ENCODE measurements around the gene CYRIA.

CYRIA gene

DNA sequence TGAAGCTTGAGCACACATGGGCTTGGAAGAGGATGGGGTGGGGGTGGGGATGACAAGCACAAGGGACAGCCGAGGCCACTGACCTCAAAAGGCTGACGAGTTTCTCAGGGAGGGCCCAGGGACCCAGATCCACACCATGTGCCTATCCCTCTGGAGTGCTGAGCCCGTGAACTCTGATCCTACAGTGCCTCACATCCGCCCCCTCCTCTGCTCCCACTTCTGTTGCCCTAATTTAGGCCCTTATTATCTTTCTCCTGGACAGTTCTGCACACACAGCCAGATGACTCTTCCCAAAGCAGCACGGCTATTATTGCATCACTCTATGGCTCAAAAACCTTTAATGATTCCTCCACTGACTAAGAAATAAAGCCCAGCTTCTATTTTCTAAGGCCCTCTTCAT, 24.8 kb downstream of the CYRIA start:
- no peaks in the 10 kb centered on the region for H3K27me3 ChIP-seq (ENCODE audit: insufficient read depth, low read length)
- peaks cover 27% of the 10 kb centered on the region for H3K4me1 ChIP-seq (ENCODE audit: insufficient read depth, low read length)
- no peak overlapping the region for H2AFZ ChIP-seq (ENCODE audit: low read depth, low read length)
- H3K36me3 ChIP-seq (ENCODE audit: insufficient read depth, low read length): no peaks in the 10 kb centered on the region
- H3K4me3 ChIP-seq (ENCODE audit: low read length): no peak overlapping the region
- H3K9me3 ChIP-seq (ENCODE audit: low read length): no peaks in the 10 kb centered on the region

DNA sequence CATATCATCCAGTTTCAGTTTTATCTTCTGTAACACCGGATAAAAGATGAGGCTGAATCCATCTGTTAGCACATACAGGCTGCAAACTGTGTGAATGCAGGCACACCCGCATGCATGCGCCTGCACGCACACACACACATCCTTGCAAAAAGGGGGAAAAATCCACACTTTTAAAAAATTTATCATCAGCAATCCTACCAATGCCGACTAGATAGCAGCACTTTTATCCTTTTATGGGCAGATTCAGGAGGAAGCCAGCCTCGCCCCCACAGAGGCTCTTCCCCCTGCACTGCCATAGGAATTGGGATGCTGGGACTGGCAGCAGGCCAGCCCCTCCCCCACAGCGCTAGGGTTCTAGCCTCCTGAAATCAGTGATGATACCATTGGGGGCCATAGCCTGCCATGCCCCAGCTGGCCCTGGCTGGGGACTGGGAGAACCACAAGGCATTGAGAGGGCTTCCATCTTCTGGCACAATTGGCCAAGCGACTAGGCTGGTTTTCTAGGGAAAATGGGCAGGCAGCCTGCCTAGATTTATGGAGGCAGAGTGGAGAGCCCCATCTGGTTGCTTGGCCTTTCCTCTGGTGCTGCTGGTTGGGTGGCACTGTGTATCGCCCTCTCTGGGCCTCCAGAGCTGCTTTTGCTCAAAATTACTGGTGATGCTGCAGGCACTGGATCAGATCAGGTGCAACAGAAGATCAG, 25.5 kb downstream of the CYRIA start:
- Histone ChIP-seq H3K36me3 (ENCODE audit: insufficient read depth, low read length) (no peaks in the 10 kb centered on the region), H3K27me3 (ENCODE audit: insufficient read depth, low read length) (no peaks in the 10 kb centered on the region), H3K4me1 (ENCODE audit: insufficient read depth, low read length) (peaks cover 34% of the 10 kb centered on the region), H3K9me3 (ENCODE audit: low read length) (no peaks in the 10 kb centered on the region), H2AFZ (ENCODE audit: low read depth, low read length) (no peak overlapping the region), H3K4me3 (ENCODE audit: low read length) (no peak overlapping the region)

DNA sequence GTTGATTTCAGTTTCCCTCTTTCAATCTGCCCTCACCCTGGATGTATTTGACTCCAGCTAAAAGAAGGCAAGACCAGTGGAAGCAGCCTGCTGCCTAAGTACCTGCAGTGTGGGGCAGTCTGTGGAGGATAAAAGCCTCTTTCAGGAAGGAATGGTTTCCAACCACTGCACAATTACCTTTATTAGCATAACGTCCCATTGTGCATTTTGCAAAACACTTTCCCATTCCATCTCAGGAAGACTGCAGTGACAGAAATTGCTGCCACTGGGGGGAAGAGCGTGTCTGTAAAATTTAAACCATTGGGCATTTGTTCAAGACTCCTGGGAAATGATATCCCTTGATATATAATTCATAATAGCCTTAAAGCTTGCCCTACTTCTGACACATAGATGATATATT, 26.2 kb downstream of the CYRIA start:
- H3K4me1 ChIP-seq (ENCODE audit: insufficient read depth, low read length): peaks cover 36% of the 10 kb centered on the region
- no peaks in the 10 kb centered on the region for H3K9me3 ChIP-seq (ENCODE audit: low read length)
- no peaks in the 10 kb centered on the region for H3K27me3 ChIP-seq (ENCODE audit: insufficient read depth, low read length)
- no peak overlapping the region for H3K4me3 ChIP-seq (ENCODE audit: low read length)
- H3K36me3 ChIP-seq (ENCODE audit: insufficient read depth, low read length): no peaks in the 10 kb centered on the region
- no peak overlapping the region for H2AFZ ChIP-seq (ENCODE audit: low read depth, low read length)

DNA sequence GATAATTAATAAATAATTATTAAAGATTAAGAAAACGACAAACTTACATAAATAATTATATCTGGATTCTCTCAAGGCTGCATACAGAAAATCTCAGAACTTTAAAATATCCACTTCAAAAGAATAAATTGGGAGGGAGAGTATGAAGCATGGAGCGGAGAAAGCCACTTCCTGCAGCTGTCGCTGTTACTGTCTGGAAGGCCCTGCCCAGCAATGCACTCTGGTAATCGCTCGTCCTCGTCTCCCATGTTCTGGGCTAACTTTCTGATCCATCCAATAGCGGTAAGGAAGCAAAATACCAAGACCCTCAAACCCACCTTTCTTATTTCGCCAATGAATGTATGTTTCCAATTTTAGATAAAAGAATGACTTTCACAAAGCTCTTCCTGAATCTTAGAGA, 26.7 kb downstream of the CYRIA start:
- Histone ChIP-seq H3K9me3 (ENCODE audit: low read length) (no peaks in the 10 kb centered on the region), H2AFZ (ENCODE audit: low read depth, low read length) (no peak overlapping the region), H3K36me3 (ENCODE audit: insufficient read depth, low read length) (no peaks in the 10 kb centered on the region), H3K4me1 (ENCODE audit: insufficient read depth, low read length) (peaks cover 39% of the 10 kb centered on the region), H3K4me3 (ENCODE audit: low read length) (no peak overlapping the region), H3K27me3 (ENCODE audit: insufficient read depth, low read length) (no peaks in the 10 kb centered on the region)

DNA sequence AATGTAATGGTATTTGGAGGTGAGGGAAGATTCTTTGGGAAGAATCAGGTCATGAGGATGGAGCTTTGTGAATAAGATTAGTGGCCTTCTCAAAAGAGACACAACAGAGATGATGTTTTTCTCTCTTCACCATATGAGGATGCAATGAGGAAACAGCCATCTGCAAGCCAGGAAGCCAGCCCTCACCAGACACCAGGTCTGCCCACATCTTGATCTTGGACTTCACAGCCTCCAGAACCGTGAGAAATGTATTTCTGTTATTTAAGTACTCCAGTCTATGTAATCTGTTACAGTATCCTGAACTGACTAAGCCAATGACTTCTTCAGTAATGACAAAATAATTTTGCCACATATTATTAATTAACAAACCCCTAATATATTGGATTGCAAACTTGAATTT, 28.3 kb downstream of the CYRIA start:
- H3K4me1 ChIP-seq (ENCODE audit: insufficient read depth, low read length): peaks cover 55% of the 10 kb centered on the region
- H3K9me3 ChIP-seq (ENCODE audit: low read length): no peaks in the 10 kb centered on the region
- no peaks in the 10 kb centered on the region for H3K36me3 ChIP-seq (ENCODE audit: insufficient read depth, low read length)
- no peak overlapping the region for H2AFZ ChIP-seq (ENCODE audit: low read depth, low read length)
- H3K27me3 ChIP-seq (ENCODE audit: insufficient read depth, low read length): no peaks in the 10 kb centered on the region
- H3K4me3 ChIP-seq (ENCODE audit: low read length): no peak overlapping the region

DNA sequence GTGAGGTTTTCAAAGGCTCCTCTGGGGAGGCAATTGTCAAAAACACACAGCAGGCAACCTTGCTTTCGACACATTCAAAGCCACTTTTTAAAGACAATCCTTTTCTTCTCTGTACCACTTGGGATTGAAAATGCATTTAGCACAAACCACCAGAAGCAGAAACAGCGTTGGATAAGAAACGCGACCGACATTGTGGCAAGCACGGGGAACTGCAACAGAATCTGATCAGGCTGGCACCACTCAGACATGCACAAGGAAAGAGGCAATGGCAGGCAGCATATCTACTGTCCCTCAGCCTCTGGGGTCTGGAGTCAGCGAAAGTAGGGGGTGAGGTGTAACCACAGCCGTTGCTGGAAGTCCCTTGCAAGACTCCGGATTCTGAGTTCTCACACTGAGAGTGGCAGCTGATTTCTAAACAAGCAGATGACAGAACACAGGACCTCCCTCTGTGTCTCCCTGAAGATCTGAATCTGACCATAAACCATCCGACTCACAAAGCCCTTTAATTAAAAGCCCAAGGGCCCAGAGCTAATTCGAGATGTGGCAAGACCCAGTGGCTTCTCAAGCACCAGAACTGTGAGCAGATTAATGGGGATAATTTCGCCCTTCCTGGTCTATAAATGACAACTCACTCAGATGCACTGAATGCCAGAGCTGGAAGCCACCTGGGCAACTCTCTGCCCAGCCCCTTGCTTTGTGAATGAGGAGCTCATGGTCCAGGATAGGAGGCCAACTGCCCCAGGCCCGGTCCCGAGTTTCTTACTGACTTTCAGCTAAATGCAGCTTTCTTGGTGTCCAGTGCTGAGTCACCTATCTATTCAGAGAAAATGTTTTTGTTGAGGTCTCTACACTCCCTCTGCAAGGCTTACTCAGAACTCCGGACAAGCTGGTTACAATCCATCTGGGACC, 29.6 kb downstream of the CYRIA start:
- Histone ChIP-seq H3K4me3 (ENCODE audit: low read length) (no peak overlapping the region), H3K4me1 (ENCODE audit: insufficient read depth, low read length) (peaks cover 65% of the 10 kb centered on the region)

DNA sequence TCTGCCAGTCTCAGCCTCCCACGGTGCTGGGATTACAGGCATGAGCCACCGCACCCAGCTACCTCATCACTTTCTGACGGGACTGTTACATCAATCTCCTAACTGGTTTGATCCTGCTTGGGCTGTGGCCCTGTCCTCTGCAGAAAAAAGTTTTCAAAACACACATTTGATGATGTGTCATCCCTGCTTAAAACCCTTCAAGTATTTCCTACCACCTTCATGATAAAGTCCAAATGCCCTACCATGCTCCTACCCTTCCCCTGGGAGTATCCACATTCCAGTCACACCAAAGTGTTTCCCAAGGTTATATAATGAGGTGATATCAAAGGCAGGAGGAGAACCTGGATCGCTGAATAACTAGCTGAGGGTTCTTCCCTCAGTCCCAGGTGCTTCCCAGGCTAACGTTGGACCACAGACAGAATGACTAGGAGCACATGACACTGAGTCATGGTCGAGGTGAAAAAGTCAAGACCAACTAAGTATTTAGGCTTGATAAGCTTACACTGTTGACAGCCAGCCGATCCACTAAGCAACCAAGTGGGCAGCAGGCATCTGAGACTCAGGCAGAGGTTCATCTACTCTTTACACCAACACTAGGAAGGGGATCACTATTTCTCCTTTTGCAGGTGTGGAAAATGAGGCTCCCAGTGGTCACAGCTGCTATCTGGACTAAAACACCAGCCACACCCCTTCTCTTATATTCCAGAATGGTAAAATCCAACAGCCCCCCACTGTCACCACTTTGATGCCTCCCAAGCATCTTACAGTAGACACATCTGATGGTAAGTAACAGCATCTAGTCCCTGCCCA, 31.8 kb downstream of the CYRIA start:
- no peak overlapping the region for H2AFZ ChIP-seq (ENCODE audit: low read depth, low read length)
- H3K4me1 ChIP-seq (ENCODE audit: insufficient read depth, low read length): peaks cover 52% of the 10 kb centered on the region
- no peak overlapping the region for H3K4me3 ChIP-seq (ENCODE audit: low read length)
- H3K27me3 ChIP-seq (ENCODE audit: insufficient read depth, low read length): no peaks in the 10 kb centered on the region
- H3K36me3 ChIP-seq (ENCODE audit: insufficient read depth, low read length): no peaks in the 10 kb centered on the region
- H3K9me3 ChIP-seq (ENCODE audit: low read length): no peaks in the 10 kb centered on the region

More for the DNA sequence above, 29.6 kb downstream of the CYRIA start:
- Histone ChIP-seq H3K27me3 (ENCODE audit: insufficient read depth, low read length) (no peaks in the 10 kb centered on the region), H3K36me3 (ENCODE audit: insufficient read depth, low read length) (no peaks in the 10 kb centered on the region), H3K9me3 (ENCODE audit: low read length) (no peaks in the 10 kb centered on the region), H2AFZ (ENCODE audit: low read depth, low read length) (peak overlapping the region; percentile 18)

DNA sequence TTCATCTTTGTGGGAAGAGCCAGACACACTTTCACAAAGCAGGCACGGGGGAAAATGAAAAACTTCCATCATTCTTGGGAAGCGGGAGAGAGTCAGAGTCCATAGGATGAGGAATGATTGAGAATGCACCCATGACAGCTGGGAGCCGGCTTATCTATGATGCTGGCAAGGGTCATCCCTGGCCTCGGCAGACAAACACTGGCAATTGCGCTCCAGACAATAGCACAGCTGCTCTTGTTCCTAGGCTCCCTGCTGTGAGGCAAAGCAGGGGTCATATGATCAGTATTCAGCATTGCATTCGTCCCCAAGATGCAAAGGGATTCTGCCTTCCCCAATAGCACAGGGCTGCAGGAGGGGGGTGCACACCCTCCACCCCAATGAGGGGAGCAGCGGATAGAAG, 33.0 kb downstream of the CYRIA start:
- no peak overlapping the region for H3K4me3 ChIP-seq (ENCODE audit: low read length)
- H2AFZ ChIP-seq (ENCODE audit: low read depth, low read length): no peak overlapping the region
- no peaks in the 10 kb centered on the region for H3K36me3 ChIP-seq (ENCODE audit: insufficient read depth, low read length)
- H3K9me3 ChIP-seq (ENCODE audit: low read length): no peaks in the 10 kb centered on the region
- peaks cover 52% of the 10 kb centered on the region for H3K4me1 ChIP-seq (ENCODE audit: insufficient read depth, low read length)
- no peaks in the 10 kb centered on the region for H3K27me3 ChIP-seq (ENCODE audit: insufficient read depth, low read length)

DNA sequence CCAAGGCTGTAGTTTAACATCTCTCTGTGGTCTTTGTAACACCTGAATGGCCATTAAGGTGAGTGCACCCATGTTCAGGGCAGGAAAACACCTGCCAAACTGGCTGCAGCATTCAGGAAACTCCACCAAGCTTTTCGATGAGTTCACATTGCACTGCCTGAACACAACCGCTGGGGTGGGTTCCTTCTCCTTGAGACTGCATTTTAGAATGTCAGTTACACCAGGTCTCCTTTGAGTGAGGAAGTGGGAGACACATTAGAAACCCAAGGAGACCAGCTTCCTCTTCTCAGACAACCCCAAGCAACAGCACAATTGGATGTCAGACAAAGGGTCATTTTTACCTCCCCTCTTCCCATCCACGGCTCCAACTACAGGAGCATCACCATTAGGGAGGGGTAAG, 35.2 kb downstream of the CYRIA start:
- Histone ChIP-seq H3K4me3 (ENCODE audit: low read length) (no peak overlapping the region), H2AFZ (ENCODE audit: low read depth, low read length) (no peak overlapping the region), H3K4me1 (ENCODE audit: insufficient read depth, low read length) (peaks cover 43% of the 10 kb centered on the region)

DNA sequence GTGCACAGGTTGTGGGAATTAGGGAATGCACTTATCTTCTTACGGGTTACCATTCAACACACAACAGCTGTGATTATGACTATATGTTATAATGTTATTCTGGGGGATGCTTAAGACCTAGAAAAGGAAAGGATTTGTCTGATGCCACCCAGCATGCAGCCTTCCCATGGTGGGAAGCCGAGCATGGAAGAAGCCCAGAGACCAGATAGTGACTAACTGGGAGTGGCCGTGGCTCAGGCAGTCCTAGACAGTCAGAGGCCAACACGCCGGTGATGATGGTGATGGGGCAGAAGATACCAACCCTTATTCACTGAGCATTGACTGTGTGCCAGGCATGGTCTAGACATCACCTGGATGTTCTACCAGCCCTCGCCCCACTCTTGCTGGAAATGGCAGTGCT, 35.9 kb downstream of the CYRIA start:
- Histone ChIP-seq H3K9me3 (ENCODE audit: low read length) (no peaks in the 10 kb centered on the region), H3K36me3 (ENCODE audit: insufficient read depth, low read length) (no peaks in the 10 kb centered on the region), H3K4me3 (ENCODE audit: low read length) (no peak overlapping the region), H3K4me1 (ENCODE audit: insufficient read depth, low read length) (peaks cover 45% of the 10 kb centered on the region), H2AFZ (ENCODE audit: low read depth, low read length) (no peak overlapping the region), H3K27me3 (ENCODE audit: insufficient read depth, low read length) (no peaks in the 10 kb centered on the region)

More for the DNA sequence above, 35.2 kb downstream of the CYRIA start:
- Histone ChIP-seq H3K27me3 (ENCODE audit: insufficient read depth, low read length) (no peaks in the 10 kb centered on the region), H3K36me3 (ENCODE audit: insufficient read depth, low read length) (no peaks in the 10 kb centered on the region), H3K9me3 (ENCODE audit: low read length) (no peaks in the 10 kb centered on the region)

DNA sequence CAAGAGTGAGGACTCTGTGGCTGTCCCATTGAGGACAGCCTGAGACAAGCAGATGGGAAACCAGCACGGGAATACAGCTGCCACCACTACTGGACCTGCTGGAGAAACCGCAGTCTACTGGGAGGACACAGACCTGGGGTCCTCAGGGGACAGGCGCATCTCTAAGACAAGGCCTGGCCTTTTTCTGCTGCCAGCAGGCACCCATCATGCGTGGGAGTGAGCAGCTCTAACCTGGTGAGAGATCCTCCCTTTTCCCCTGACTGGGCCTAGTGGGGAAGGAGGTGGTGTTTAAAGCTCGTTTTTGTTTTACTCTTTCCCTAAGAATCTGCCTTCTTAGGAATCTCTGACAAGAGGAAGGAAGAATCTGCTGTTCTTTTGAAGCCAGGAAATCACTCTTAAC, 36.6 kb downstream of the CYRIA start:
- no peaks in the 10 kb centered on the region for H3K36me3 ChIP-seq (ENCODE audit: insufficient read depth, low read length)
- H3K4me1 ChIP-seq (ENCODE audit: insufficient read depth, low read length): peaks cover 50% of the 10 kb centered on the region
- no peaks in the 10 kb centered on the region for H3K27me3 ChIP-seq (ENCODE audit: insufficient read depth, low read length)
- no peak overlapping the region for H3K4me3 ChIP-seq (ENCODE audit: low read length)
- no peak overlapping the region for H2AFZ ChIP-seq (ENCODE audit: low read depth, low read length)
- H3K9me3 ChIP-seq (ENCODE audit: low read length): no peaks in the 10 kb centered on the region

DNA sequence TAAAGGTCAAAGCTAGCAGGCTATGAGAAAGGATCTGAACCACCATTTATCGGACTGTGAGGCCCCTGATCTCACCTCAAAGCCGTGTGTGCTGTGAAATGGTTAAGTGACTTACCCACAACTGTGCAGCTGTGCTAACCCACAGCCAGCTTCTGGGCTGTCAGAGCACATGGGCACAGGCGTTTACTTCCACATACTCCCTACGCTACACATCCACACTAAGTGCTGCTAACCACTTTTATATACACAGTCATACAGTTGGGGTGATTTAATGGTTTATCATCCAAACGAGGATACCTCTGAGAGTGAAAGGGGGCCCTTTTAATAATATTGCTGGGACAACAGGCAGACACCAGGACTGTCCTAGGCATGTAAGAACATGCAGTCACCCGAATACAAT, 37.3 kb downstream of the CYRIA start:
- peaks cover 46% of the 10 kb centered on the region for H3K4me1 ChIP-seq (ENCODE audit: insufficient read depth, low read length)
- no peak overlapping the region for H2AFZ ChIP-seq (ENCODE audit: low read depth, low read length)
- no peaks in the 10 kb centered on the region for H3K9me3 ChIP-seq (ENCODE audit: low read length)
- no peaks in the 10 kb centered on the region for H3K27me3 ChIP-seq (ENCODE audit: insufficient read depth, low read length)
- no peaks in the 10 kb centered on the region for H3K36me3 ChIP-seq (ENCODE audit: insufficient read depth, low read length)
- no peak overlapping the region for H3K4me3 ChIP-seq (ENCODE audit: low read length)

Data from neuron (in vitro differentiated cells).